Measurements from ENCODE around the gene FBXL7.

- TF ChIP-seq CTCF (IDR thresholded peaks at IDR 0.05; ENCODE audit: borderline replicate concordance, extremely low read depth, low read length, poor library complexity, severe bottlenecking) (no peak), EZH2 (IDR thresholded peaks at IDR 0.05; ENCODE audit: borderline replicate concordance, low read depth, low read length, severe bottlenecking) (no peak)
These were observed 47.4 kb downstream of the FBXL7 start for GRCh38 chr5:15547261-15547839.

Data from DND-41 (cell line).